ENCODE measurements around the gene FICD. TPM values are rescaled to one million over a fixed set of nuclear protein-coding genes. Genes with fewer than 3 reads are reported as not detected.

FICD gene
- total and polyA plus RNA-seq, 2 donors (not counting 1 experiment from before 2014, with no cell fraction given), result 1.9 to 8.6 TPM

DNA sequence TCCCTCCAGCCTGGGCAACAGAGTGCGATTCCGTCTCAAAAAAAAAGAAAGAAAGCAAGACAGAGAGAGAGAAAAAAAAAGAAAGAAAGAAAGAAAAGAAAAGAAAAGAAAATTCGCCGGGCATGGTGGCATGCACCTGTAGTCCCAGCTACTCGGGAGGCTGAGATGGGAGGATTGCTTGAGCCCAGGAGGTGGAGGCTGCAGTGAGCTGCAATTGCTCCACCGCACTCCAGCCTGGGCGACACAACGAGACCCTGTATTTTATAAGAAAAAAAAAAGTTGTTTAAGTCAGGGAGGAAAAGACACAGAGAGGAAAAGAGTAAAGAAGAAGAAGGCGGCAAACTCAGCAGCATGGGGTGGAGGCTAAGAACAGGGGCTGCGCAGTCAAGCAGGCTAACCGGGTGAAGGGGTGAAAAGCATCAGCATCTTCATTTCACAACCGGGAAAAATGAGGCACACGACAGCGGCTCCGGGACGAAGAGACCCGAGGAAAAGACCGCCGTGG, 557 bp upstream of the FICD start:
- no peaks in the 10 kb centered on the region for H4K20me1 ChIP-seq (ENCODE audit: control insufficient read depth, extremely low read depth, insufficient read depth, low read length)
- no peak for TF ChIP-seq EZH2 (IDR thresholded peaks at IDR 0.05; ENCODE audit: low read length, missing control alignments)
- TF ChIP-seq, protein P1, sequence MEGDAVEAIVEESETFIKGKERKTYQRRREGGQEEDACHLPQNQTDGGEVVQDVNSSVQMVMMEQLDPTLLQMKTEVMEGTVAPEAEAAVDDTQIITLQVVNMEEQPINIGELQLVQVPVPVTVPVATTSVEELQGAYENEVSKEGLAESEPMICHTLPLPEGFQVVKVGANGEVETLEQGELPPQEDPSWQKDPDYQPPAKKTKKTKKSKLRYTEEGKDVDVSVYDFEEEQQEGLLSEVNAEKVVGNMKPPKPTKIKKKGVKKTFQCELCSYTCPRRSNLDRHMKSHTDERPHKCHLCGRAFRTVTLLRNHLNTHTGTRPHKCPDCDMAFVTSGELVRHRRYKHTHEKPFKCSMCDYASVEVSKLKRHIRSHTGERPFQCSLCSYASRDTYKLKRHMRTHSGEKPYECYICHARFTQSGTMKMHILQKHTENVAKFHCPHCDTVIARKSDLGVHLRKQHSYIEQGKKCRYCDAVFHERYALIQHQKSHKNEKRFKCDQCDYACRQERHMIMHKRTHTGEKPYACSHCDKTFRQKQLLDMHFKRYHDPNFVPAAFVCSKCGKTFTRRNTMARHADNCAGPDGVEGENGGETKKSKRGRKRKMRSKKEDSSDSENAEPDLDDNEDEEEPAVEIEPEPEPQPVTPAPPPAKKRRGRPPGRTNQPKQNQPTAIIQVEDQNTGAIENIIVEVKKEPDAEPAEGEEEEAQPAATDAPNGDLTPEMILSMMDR (conservative IDR thresholded peaks at IDR 0.05 in 1 of 2, IDR thresholded peaks at IDR 0.05 in 1 of 2; ENCODE audit: low read depth in 1 of 2, low read length in 2 of 2), result no peak
- H3K4me3 ChIP-seq (replicated peaks in 1 of 4; ENCODE audit: control extremely low read depth in 1 of 4, insufficient read depth in 1 of 4, low read depth in 3 of 4, low read length in 4 of 4), result peak overlapping the region in 3 of 4 experiments; percentile 37 to 89 (median 56)
- peak overlapping the region; percentile 11 for H3K4me2 ChIP-seq (ENCODE audit: extremely low read depth, insufficient read depth, low read length)
- H3K36me3 ChIP-seq (ENCODE audit: control insufficient read depth, insufficient read depth, low read length), result peaks cover 18% of the 10 kb centered on the region
- H3K27me3 ChIP-seq (ENCODE audit: control insufficient read depth, insufficient read depth, low read length), result no peaks in the 10 kb centered on the region
- no peak overlapping the region for H3K9ac ChIP-seq (ENCODE audit: insufficient read depth, low read length)
- H3K79me2 ChIP-seq (ENCODE audit: control insufficient read depth, insufficient read depth, low read length), result no peaks in the 10 kb centered on the region
- H3K4me1 ChIP-seq (ENCODE audit: control insufficient read depth, extremely low read depth, insufficient read depth, low read length), result peaks cover 4% of the 10 kb centered on the region
- no peaks in the 10 kb centered on the region for H3K9me3 ChIP-seq (ENCODE audit: control insufficient read depth, insufficient read depth, low read depth, low read length)
- no peak for DNase-seq (ENCODE audit: low read depth in 2 of 2)
- H2AFZ ChIP-seq (ENCODE audit: low read length), result peak overlapping the region; percentile 62
- H3K27ac ChIP-seq (ENCODE audit: insufficient read depth, low read length), result no peak overlapping the region

DNA sequence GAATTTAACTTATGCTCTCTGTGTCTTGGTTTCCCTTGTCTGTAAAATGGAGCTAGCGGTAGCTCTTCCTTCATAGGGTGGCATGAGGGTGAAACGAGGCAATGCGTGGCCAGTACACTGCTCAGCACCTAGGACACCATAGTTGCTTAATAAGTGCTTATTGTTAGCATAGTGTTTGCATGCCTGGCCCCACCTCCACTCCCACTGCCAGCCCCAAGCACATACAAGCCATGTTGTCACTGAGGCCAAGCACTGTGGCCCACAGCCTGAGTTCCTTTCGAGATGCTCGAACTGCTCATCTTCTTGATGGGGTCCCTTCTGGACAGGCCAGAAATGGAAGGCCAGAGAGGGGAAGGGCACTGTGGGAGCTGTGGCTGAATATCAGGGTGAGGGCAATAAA, 839 bp downstream of the FICD start:
- Histone ChIP-seq H3K27me3 (ENCODE audit: control insufficient read depth, insufficient read depth, low read length) (no peaks in the 10 kb centered on the region), H3K4me2 (ENCODE audit: extremely low read depth, insufficient read depth, low read length) (peak overlapping the region; percentile 82), H3K36me3 (ENCODE audit: control insufficient read depth, insufficient read depth, low read length) (peaks cover 22% of the 10 kb centered on the region), H3K9ac (ENCODE audit: insufficient read depth, low read length) (no peak overlapping the region), H3K4me3 (replicated peaks in 1 of 4; ENCODE audit: control extremely low read depth in 1 of 4, insufficient read depth in 1 of 4, low read depth in 3 of 4, low read length in 4 of 4) (peak overlapping the region; percentile 68 to 89 (median 70)), H4K20me1 (ENCODE audit: control insufficient read depth, extremely low read depth, insufficient read depth, low read length) (no peaks in the 10 kb centered on the region), H3K27ac (ENCODE audit: insufficient read depth, low read length) (peak overlapping the region; percentile 69), H3K79me2 (ENCODE audit: control insufficient read depth, insufficient read depth, low read length) (no peaks in the 10 kb centered on the region), H3K4me1 (ENCODE audit: control insufficient read depth, extremely low read depth, insufficient read depth, low read length) (peaks cover 4% of the 10 kb centered on the region), H2AFZ (ENCODE audit: low read length) (no peak overlapping the region), H3K9me3 (ENCODE audit: control insufficient read depth, insufficient read depth, low read depth, low read length) (no peaks in the 10 kb centered on the region)
- no peak for DNase-seq (ENCODE audit: low read depth in 2 of 2)
- TF ChIP-seq, protein P1 (conservative IDR thresholded peaks at IDR 0.05 in 1 of 2, IDR thresholded peaks at IDR 0.05 in 1 of 2; ENCODE audit: low read depth in 1 of 2, low read length in 2 of 2), result no peak
- TF ChIP-seq EZH2 (IDR thresholded peaks at IDR 0.05; ENCODE audit: low read length, missing control alignments), result no peak

DNA sequence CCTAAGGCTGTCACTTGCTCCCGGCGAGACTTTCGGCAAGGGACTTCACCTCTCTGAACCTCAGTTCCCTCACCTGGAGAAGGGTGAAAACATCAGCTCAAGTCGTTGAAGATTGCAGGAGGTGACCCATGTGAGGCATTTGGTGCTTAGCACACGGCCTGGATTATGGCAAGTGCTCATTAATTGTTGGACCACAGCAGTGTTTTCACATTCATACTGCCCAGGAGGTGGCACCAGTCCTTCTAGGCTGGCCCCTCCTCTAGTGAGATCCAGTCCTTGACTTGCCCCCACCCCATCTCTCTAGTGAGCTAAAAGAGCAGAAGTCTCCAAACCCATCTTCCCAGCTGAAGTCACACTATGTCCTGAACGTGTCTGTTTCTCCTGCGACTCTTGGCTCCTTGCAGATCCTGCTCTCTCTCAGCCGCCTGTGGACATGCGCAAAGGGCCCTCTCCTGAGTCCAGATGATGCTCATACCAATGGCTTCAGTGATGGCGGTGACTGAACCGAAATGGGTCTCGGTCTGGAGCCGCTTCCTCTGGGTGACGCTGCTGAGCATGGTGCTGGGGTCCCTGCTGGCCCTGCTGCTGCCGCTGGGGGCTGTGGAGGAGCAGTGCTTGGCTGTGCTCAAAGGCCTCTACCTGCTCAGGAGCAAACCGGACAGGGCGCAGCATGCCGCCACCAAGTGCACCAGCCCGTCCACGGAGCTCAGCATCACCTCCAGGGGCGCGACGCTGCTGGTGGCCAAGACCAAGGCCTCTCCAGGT, 1.6 kb downstream of the FICD start:
- Histone ChIP-seq H3K27ac (ENCODE audit: insufficient read depth, low read length) (no peak overlapping the region), H2AFZ (ENCODE audit: low read length) (no peak overlapping the region), H3K4me2 (ENCODE audit: extremely low read depth, insufficient read depth, low read length) (no peak overlapping the region), H3K9me3 (ENCODE audit: control insufficient read depth, insufficient read depth, low read depth, low read length) (no peaks in the 10 kb centered on the region), H3K79me2 (ENCODE audit: control insufficient read depth, insufficient read depth, low read length) (no peaks in the 10 kb centered on the region), H3K4me1 (ENCODE audit: control insufficient read depth, extremely low read depth, insufficient read depth, low read length) (peaks cover 4% of the 10 kb centered on the region), H3K4me3 (replicated peaks in 1 of 4; ENCODE audit: control extremely low read depth in 1 of 4, insufficient read depth in 1 of 4, low read depth in 3 of 4, low read length in 4 of 4) (peak overlapping the region in 1 of 4 experiments; percentile 89), H4K20me1 (ENCODE audit: control insufficient read depth, extremely low read depth, insufficient read depth, low read length) (no peaks in the 10 kb centered on the region), H3K36me3 (ENCODE audit: control insufficient read depth, insufficient read depth, low read length) (peaks cover 26% of the 10 kb centered on the region), H3K27me3 (ENCODE audit: control insufficient read depth, insufficient read depth, low read length) (no peaks in the 10 kb centered on the region), H3K9ac (ENCODE audit: insufficient read depth, low read length) (no peak overlapping the region)
- peak in 1 of 2 donors; percentile 9 for DNase-seq (ENCODE audit: low read depth in 2 of 2)
- TF ChIP-seq, protein P1 (conservative IDR thresholded peaks at IDR 0.05 in 1 of 2, IDR thresholded peaks at IDR 0.05 in 1 of 2; ENCODE audit: low read depth in 1 of 2, low read length in 2 of 2), result peak in 1 of 2 donors; percentile 2
- TF ChIP-seq EZH2 (IDR thresholded peaks at IDR 0.05; ENCODE audit: low read length, missing control alignments), result no peak

Measured in fibroblast of lung (primary cell).